Stimulated activated CD4-positive, alpha-beta T cell treated with anti-CD3 and anti-CD28 coated beads, Interleukin-2, amount 100 ng/mL, for 24 hours (primary cell): ENCODE measurements around the gene RBP3.
A peak's percentile ranks its signal among the peaks of the same experiment; 100 is the strongest.

ENCODE experiments used
- DNase-seq, 2 donors: peaks; one replicate each; pipeline ENCODE4 v3.0.0-alpha.2; 2020

RBP3 gene

GRCh38 chr10:47359626-47360418 is 11.7 kb downstream of the RBP3 start:
- no peak for DNase-seq

- DNase-seq, result no peak
These were observed 12.4 kb downstream of the RBP3 start for GRCh38 chr10:47360419-47361040.

GRCh38 chr10:47361293-47361692 is 13.1 kb downstream of the RBP3 start:
- DNase-seq, result peak in 1 of 2 donors; percentile 58

- DNase-seq, result no peak
These were observed 14.0 kb downstream of the RBP3 start for GRCh38 chr10:47362199-47362598.

GRCh38 chr10:47363781-47364180 is 15.6 kb downstream of the RBP3 start:
- DNase-seq, result no peak

- no peak for DNase-seq
These were observed 16.2 kb downstream of the RBP3 start for GRCh38 chr10:47364366-47364765.

- no peak for DNase-seq
These were observed 16.7 kb downstream of the RBP3 start for GRCh38 chr10:47364911-47365310.

- no peak for DNase-seq
These were observed 17.4 kb downstream of the RBP3 start for GRCh38 chr10:47365431-47366180.

- DNase-seq, result no peak
These were observed 18.0 kb downstream of the RBP3 start for GRCh38 chr10:47366181-47366631.

GRCh38 chr10:47366731-47367460 is 18.7 kb downstream of the RBP3 start:
- no peak for DNase-seq

- no peak for DNase-seq
These were observed 19.5 kb downstream of the RBP3 start for GRCh38 chr10:47367646-47368045.

GRCh38 chr10:47368431-47369180 is 20.4 kb downstream of the RBP3 start:
- no peak for DNase-seq

GRCh38 chr10:47369251-47369894 is 21.2 kb downstream of the RBP3 start:
- DNase-seq, result no peak

GRCh38 chr10:47370015-47370767 is 22.0 kb downstream of the RBP3 start:
- DNase-seq, result no peak

- DNase-seq, result peak in 1 of 2 donors; percentile 11
These were observed 22.7 kb downstream of the RBP3 start for GRCh38 chr10:47370878-47371277.

- peak in 1 of 2 donors; percentile 7 for DNase-seq
These were observed 23.7 kb downstream of the RBP3 start for GRCh38 chr10:47371629-47372485.

- peak in 1 of 2 donors; percentile 6 for DNase-seq
These were observed 24.6 kb downstream of the RBP3 start for GRCh38 chr10:47372726-47373125.

GRCh38 chr10:47374611-47375536 is 26.7 kb downstream of the RBP3 start:
- DNase-seq, result no peak
